Esophagus squamous epithelium (tissue), 4 donors: Measurements from ENCODE around the gene PTPRD.

ENCODE experiments used
- CTCF ChIP-seq, 6 experiments: fragments of 450-650 bp in 4 of 6; fragments of 200-600 bp in 2 of 6; sonication (generic) in 2 of 6; IDR thresholded peaks; one replicate each; pipeline ENCODE4 v1.5.1; 2016 to 2019; ENCODE audit warnings: antibody characterized with exemption in 6 of 6, mild to moderate bottlenecking in 4 of 6, moderate library complexity in 4 of 6
- POLR2A ChIP-seq, 4 donors: fragments of 450-650 bp; IDR thresholded peaks; one replicate each; pipeline ENCODE4 v1.6.1; 2017; ENCODE audit warnings: antibody characterized with exemption in 4 of 4, mild to moderate bottlenecking in 4 of 4, moderate library complexity in 3 of 4

- TF ChIP-seq CTCF (IDR thresholded peaks at IDR 0.05) (no peak), POLR2A (IDR thresholded peaks at IDR 0.05) (no peak)
Measured at GRCh38 chr9:8365029-8365428, 2247.8 kb downstream of the PTPRD start.
